Measurements from ENCODE around the gene MINK1.

Gene MINK1

GRCh38 chr17:4934173-4934979, 101.2 kb downstream of the MINK1 start:
- no peaks in the 10 kb centered on the region for H3K27me3 ChIP-seq (ENCODE audit: insufficient read depth, low read length)
- H3K36me3 ChIP-seq (ENCODE audit: insufficient read depth, low read length): peaks cover 17% of the 10 kb centered on the region
- H2AFZ ChIP-seq (ENCODE audit: low read depth, low read length): no peak overlapping the region
- no peaks in the 10 kb centered on the region for H3K9me3 ChIP-seq (ENCODE audit: low read length)
- no peak overlapping the region for H3K4me3 ChIP-seq (ENCODE audit: low read length)
- H3K4me1 ChIP-seq (ENCODE audit: insufficient read depth, low read length): peaks cover 11% of the 10 kb centered on the region

DNA sequence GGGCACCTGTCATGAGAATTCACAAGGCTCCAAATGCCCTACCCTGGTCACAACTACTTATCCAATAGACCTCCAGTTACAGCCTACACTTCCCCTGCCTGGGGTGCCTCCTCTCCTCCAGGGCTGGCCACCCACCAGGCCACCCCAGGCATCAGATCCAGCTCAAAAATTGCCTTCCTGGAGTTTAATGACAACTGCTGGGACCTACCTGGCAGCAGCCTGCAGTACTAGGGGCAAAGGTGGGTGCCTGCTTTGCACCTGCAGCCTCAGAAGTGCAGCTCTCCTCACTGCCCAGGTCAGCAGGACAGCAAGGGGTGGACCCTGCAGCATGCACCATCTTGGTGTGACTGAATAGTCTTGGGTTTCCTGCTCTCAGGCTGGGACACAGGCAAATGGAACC, 102.5 kb downstream of the MINK1 start:
- Histone ChIP-seq H3K4me1 (ENCODE audit: insufficient read depth, low read length) (peaks cover 11% of the 10 kb centered on the region), H3K27me3 (ENCODE audit: insufficient read depth, low read length) (no peaks in the 10 kb centered on the region), H3K4me3 (ENCODE audit: low read length) (no peak overlapping the region), H2AFZ (ENCODE audit: low read depth, low read length) (no peak overlapping the region), H3K9me3 (ENCODE audit: low read length) (no peaks in the 10 kb centered on the region), H3K36me3 (ENCODE audit: insufficient read depth, low read length) (peaks cover 17% of the 10 kb centered on the region)

DNA sequence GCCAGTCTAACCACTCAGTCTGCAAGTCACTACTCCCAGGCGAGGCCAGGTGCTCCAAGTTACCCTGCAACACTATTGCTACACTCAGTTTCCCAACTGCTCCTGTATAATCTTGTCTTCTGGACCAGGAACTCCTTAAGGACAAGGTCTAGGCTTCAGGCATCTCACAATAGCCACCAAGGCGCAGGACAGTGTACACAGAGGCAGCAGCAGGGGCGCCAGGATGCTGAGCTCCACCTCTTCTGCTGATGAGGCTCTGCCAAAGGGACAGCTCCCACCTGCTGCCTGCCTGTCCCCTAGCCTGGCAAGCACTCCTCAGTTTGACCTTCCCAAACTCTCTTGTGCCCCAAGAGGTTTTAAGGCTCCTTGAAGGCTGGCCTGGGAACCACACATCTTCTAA, 103.3 kb downstream of the MINK1 start:
- Histone ChIP-seq H2AFZ (ENCODE audit: low read depth, low read length) (no peak overlapping the region), H3K4me1 (ENCODE audit: insufficient read depth, low read length) (peaks cover 18% of the 10 kb centered on the region), H3K9me3 (ENCODE audit: low read length) (no peaks in the 10 kb centered on the region), H3K27me3 (ENCODE audit: insufficient read depth, low read length) (no peaks in the 10 kb centered on the region), H3K4me3 (ENCODE audit: low read length) (no peak overlapping the region), H3K36me3 (ENCODE audit: insufficient read depth, low read length) (peaks cover 17% of the 10 kb centered on the region)

- H3K4me1 ChIP-seq (ENCODE audit: insufficient read depth, low read length): peaks cover 20% of the 10 kb centered on the region
- H3K27me3 ChIP-seq (ENCODE audit: insufficient read depth, low read length): no peaks in the 10 kb centered on the region
- no peak overlapping the region for H3K4me3 ChIP-seq (ENCODE audit: low read length)
- no peak overlapping the region for H2AFZ ChIP-seq (ENCODE audit: low read depth, low read length)
- H3K36me3 ChIP-seq (ENCODE audit: insufficient read depth, low read length): peaks cover 23% of the 10 kb centered on the region
- no peaks in the 10 kb centered on the region for H3K9me3 ChIP-seq (ENCODE audit: low read length)
These were observed 104.4 kb downstream of the MINK1 start for GRCh38 chr17:4937553-4937952.

GRCh38 chr17:4938069-4938491, 104.9 kb downstream of the MINK1 start:
- H3K4me3 ChIP-seq (ENCODE audit: low read length): no peak overlapping the region
- no peak overlapping the region for H2AFZ ChIP-seq (ENCODE audit: low read depth, low read length)
- H3K9me3 ChIP-seq (ENCODE audit: low read length): no peaks in the 10 kb centered on the region

GRCh38 chr17:4938688-4939545, 105.8 kb downstream of the MINK1 start:
- H3K9me3 ChIP-seq (ENCODE audit: low read length): no peaks in the 10 kb centered on the region

More at GRCh38 chr17:4938069-4938491, 104.9 kb downstream of the MINK1 start:
- peaks cover 28% of the 10 kb centered on the region for H3K36me3 ChIP-seq (ENCODE audit: insufficient read depth, low read length)
- H3K4me1 ChIP-seq (ENCODE audit: insufficient read depth, low read length): peaks cover 20% of the 10 kb centered on the region
- H3K27me3 ChIP-seq (ENCODE audit: insufficient read depth, low read length): no peaks in the 10 kb centered on the region

GRCh38 chr17:4939546-4939795, 106.3 kb downstream of the MINK1 start:
- Histone ChIP-seq H3K4me1 (ENCODE audit: insufficient read depth, low read length) (peaks cover 20% of the 10 kb centered on the region), H3K36me3 (ENCODE audit: insufficient read depth, low read length) (peaks cover 42% of the 10 kb centered on the region)

More at GRCh38 chr17:4938688-4939545, 105.8 kb downstream of the MINK1 start:
- Histone ChIP-seq H3K27me3 (ENCODE audit: insufficient read depth, low read length) (no peaks in the 10 kb centered on the region), H3K36me3 (ENCODE audit: insufficient read depth, low read length) (peaks cover 37% of the 10 kb centered on the region), H3K4me3 (ENCODE audit: low read length) (peak overlapping the region; percentile 72), H2AFZ (ENCODE audit: low read depth, low read length) (peak overlapping the region; percentile 53), H3K4me1 (ENCODE audit: insufficient read depth, low read length) (peaks cover 20% of the 10 kb centered on the region)

DNA sequence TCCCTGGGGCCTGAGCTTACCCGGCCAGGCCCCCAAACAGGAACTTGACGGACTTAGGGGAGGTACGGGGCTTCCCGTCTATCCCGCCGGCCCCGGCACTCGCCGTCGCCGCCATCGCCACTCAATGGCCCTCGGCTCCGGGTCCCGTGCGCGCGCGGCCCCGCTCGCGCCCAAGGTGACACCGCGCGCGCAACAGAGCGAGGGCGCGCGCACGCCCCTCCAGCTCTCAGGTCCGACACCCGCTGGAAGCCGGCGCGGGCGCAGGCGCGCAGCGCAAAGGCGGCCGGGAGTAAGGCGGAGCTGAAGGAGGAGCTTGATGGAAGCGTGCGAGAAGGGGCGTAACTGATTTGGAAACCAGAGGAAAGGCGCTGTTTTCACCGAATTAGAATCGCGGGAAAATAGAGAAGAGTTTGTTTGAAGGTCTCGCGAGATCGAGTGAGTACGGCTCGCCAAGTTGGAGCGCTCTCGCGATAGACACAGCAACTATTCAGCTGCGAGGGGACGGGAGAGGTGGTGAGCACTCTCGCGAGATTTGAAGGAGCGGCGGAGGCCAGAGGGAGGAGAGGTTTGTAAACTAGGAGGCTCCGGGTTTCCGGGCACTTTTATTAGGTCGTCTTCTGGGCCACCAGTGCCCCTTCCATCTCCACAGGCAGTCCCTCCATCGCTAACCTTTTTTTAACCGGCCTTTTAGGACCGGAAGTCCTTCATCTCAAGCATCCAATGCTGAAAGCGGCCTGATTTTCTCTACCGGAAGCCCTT, 106.8 kb downstream of the MINK1 start, which contains the start of the genes RNF167 and SLC25A11:
Gene RNF167 (plus strand): TSS at position 473 of the 759 bp plus-strand sequence. CDS start 642 bp downstream, outside the sequence.
Gene SLC25A11 (minus strand): TSS at position 251 of the 759 bp plus-strand sequence. CDS start 136 bp downstream, at position 115.
- Histone ChIP-seq H3K9me3 (ENCODE audit: low read length) (no peaks in the 10 kb centered on the region), H2AFZ (ENCODE audit: low read depth, low read length) (peak within 1 kb of the TSS; percentile 53), H3K27me3 (ENCODE audit: insufficient read depth, low read length) (no peaks in the 10 kb centered on the region), H3K4me3 (ENCODE audit: low read length) (peak within 1 kb of the TSS; percentile 72), H3K4me1 (ENCODE audit: insufficient read depth, low read length) (peaks cover 20% of the 10 kb centered on the region), H3K36me3 (ENCODE audit: insufficient read depth, low read length) (peaks cover 47% of the 10 kb centered on the region)

More at GRCh38 chr17:4939546-4939795, 106.3 kb downstream of the MINK1 start:
- Histone ChIP-seq H3K9me3 (ENCODE audit: low read length) (no peaks in the 10 kb centered on the region), H2AFZ (ENCODE audit: low read depth, low read length) (peak overlapping the region; percentile 53), H3K27me3 (ENCODE audit: insufficient read depth, low read length) (no peaks in the 10 kb centered on the region), H3K4me3 (ENCODE audit: low read length) (peak overlapping the region; percentile 72)

- peaks cover 55% of the 10 kb centered on the region for H3K36me3 ChIP-seq (ENCODE audit: insufficient read depth, low read length)
- no peaks in the 10 kb centered on the region for H3K27me3 ChIP-seq (ENCODE audit: insufficient read depth, low read length)
- H2AFZ ChIP-seq (ENCODE audit: low read depth, low read length): peak overlapping the region; percentile 53
- H3K4me1 ChIP-seq (ENCODE audit: insufficient read depth, low read length): peaks cover 24% of the 10 kb centered on the region
- peak overlapping the region; percentile 72 for H3K4me3 ChIP-seq (ENCODE audit: low read length)
- H3K9me3 ChIP-seq (ENCODE audit: low read length): no peaks in the 10 kb centered on the region
These were observed 107.6 kb downstream of the MINK1 start for GRCh38 chr17:4940555-4941318.

DNA sequence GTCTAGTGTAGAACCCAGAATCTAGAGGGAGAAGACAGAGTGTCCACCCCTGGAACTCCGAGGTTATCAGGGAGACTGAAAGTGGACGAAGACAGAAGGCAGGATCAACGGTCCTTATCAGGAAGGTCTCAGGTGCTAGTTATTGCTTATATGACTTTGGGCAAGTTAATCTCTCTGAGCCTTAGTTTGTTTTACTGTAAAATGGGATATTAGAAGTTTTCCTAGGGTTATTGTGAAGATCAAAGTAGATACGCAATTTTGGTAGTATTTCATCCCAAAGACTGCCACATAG, 108.1 kb downstream of the MINK1 start:
- Histone ChIP-seq H3K4me1 (ENCODE audit: insufficient read depth, low read length) (peaks cover 29% of the 10 kb centered on the region), H3K36me3 (ENCODE audit: insufficient read depth, low read length) (peaks cover 60% of the 10 kb centered on the region)

DNA sequence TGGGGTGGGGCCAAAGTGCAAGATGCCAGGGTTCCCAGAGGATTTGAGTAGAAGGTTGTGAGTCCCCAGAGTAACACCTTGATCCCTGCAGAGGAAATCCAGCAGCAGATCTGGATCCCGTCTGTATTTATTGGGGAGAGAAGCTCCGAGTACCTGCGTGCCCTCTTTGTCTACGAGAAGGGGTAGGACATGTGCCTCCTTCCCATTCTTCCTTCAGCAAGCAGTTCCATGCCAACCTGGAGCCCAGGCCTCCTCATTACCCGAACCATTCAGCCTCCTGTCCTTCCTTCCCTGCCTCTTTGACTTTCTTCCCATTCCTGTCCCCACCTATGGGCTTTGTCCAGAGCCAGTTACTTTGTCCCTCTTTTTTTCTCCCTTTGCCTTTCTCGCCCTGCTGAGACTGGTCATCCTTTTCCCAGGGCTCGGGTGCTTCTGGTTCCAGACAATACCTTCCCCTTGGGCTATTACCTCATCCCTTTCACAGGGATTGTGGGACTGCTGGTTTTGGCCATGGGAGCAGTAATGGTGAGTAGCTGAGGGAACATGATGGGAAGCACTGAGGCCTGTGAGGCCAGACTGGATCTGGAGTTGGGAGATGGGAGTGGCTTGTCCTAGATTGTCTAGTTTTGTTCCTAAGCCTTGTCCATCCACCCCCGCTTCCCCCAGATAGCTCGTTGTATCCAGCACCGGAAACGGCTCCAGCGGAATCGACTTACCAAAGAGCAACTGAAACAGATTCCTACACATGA, 109.8 kb downstream of the MINK1 start:
- peaks cover 55% of the 10 kb centered on the region for H3K36me3 ChIP-seq (ENCODE audit: insufficient read depth, low read length)
- H3K4me3 ChIP-seq (ENCODE audit: low read length): no peak overlapping the region
- peaks cover 38% of the 10 kb centered on the region for H3K4me1 ChIP-seq (ENCODE audit: insufficient read depth, low read length)

More for the DNA sequence above, 108.1 kb downstream of the MINK1 start:
- H3K9me3 ChIP-seq (ENCODE audit: low read length): no peaks in the 10 kb centered on the region
- no peaks in the 10 kb centered on the region for H3K27me3 ChIP-seq (ENCODE audit: insufficient read depth, low read length)
- peak overlapping the region; percentile 72 for H3K4me3 ChIP-seq (ENCODE audit: low read length)
- H2AFZ ChIP-seq (ENCODE audit: low read depth, low read length): no peak overlapping the region

DNA sequence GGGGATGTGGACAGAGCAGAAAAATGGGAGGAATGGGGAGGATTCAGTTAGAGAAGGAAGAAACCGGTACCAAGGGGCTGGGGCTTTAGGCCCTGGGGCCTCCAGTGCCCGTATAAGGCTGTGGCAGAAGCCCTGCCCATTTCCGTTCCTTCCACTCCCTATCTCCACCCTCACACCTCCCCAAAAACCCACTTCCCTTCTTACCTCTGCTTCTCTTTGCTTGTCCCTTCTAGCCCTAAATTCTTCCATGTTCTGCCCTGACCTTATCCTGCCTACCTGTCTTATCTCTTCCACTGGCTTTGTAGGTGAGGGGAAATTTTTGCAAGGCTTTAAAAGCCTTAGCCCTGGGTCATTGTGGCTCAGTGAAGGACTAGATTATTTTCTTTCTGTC, 111.0 kb downstream of the MINK1 start:
- no peak overlapping the region for H3K4me3 ChIP-seq (ENCODE audit: low read length)
- peaks cover 31% of the 10 kb centered on the region for H3K4me1 ChIP-seq (ENCODE audit: insufficient read depth, low read length)
- no peaks in the 10 kb centered on the region for H3K27me3 ChIP-seq (ENCODE audit: insufficient read depth, low read length)
- no peak overlapping the region for H2AFZ ChIP-seq (ENCODE audit: low read depth, low read length)
- peaks cover 50% of the 10 kb centered on the region for H3K36me3 ChIP-seq (ENCODE audit: insufficient read depth, low read length)
- H3K9me3 ChIP-seq (ENCODE audit: low read length): no peaks in the 10 kb centered on the region

More for the DNA sequence above, 109.8 kb downstream of the MINK1 start:
- no peaks in the 10 kb centered on the region for H3K27me3 ChIP-seq (ENCODE audit: insufficient read depth, low read length)
- no peak overlapping the region for H2AFZ ChIP-seq (ENCODE audit: low read depth, low read length)
- no peaks in the 10 kb centered on the region for H3K9me3 ChIP-seq (ENCODE audit: low read length)

Measured in neuron (in vitro differentiated cells).